H1 (cell line): ENCODE measurements around the gene ZBED6. TPM values are rescaled to one million over a fixed set of nuclear protein-coding genes. Genes with fewer than 3 reads are reported as not detected.

Experiments
- CTCF ChIA-PET: fragments of 300-600 bp; sonication (Branson Sonifier 250); formaldehyde crosslinking; loops from one replicate; lab custom pipeline; 2021; ENCODE audit not compliant: partially characterized antibody; lab: Charles Lee
- POLR2A ChIA-PET: fragments of 300-600 bp; sonication (Branson Sonifier 250); formaldehyde crosslinking; loops from one replicate; lab custom pipeline; 2021; ENCODE audit warnings: inconsistent platforms; ENCODE audit not compliant: partially characterized antibody; lab: Charles Lee
- DNase-seq, 2 experiments: peaks; one replicate each; pipeline versions ENCODE4 v3.0.0 to v3.0.0-alpha.2; 2010 to 2022; ENCODE audit warnings: low spot score in 2 of 2, low read depth in 1 of 2, mixed read lengths in 1 of 2
- FAIRE-seq: peaks from 2 replicates; lab custom pipeline; 2011; peaks lifted over from hg19 to GRCh38; lab: Jason Lieb, UNC
- H2AFZ ChIP-seq: 2 replicates; pipeline ENCODE4 v1.8.1; 2012; ENCODE audit warnings: low read length, inconsistent platforms
- H2AK5ac ChIP-seq: 2 replicates; pipeline ENCODE4 v1.6.1; 2013; ENCODE audit warnings: low read depth, low read length
- H2BK120ac ChIP-seq: replicated peaks from 2 replicates; pipeline ENCODE3; 2013; ENCODE audit warnings: low read depth, low read length, inconsistent platforms
- H2BK12ac ChIP-seq: 2 replicates; pipeline ENCODE4 v1.6.1; 2013; ENCODE audit warnings: low read depth, low read length
- H2BK15ac ChIP-seq: 2 replicates; pipeline ENCODE4 v1.6.1; 2013; ENCODE audit warnings: low read length
- H2BK20ac ChIP-seq: 2 replicates; pipeline ENCODE4 v1.6.1; 2013; ENCODE audit warnings: low read length
- H2BK5ac ChIP-seq: 2 replicates; pipeline ENCODE4 v1.6.1; 2013; ENCODE audit warnings: low read depth, low read length
- H3K14ac ChIP-seq: 2 replicates; pipeline ENCODE4 v1.6.1; 2013; ENCODE audit warnings: inconsistent platforms; ENCODE audit not compliant: insufficient read length
- H3K18ac ChIP-seq: 2 replicates; pipeline ENCODE4 v1.6.1; 2013; ENCODE audit warnings: low read length; ENCODE audit errors: extremely low read depth
- H3K23ac ChIP-seq: 2 replicates; pipeline ENCODE4 v1.6.1; 2013; ENCODE audit warnings: inconsistent platforms; ENCODE audit not compliant: insufficient read length
- H3K23me2 ChIP-seq: 2 replicates; pipeline ENCODE4 v1.6.1; 2013; ENCODE audit warnings: low read depth, low read length
- H3K27ac ChIP-seq: 2 replicates; pipeline ENCODE4 v1.6.1; 2011; ENCODE audit warnings: low read depth, low read length, inconsistent platforms
- H3K27me3 ChIP-seq, 4 experiments: replicated peaks in 1 of 4; 1 replicate in 1 of 4; 2 replicates in 3 of 4; pipeline versions ENCODE4 v1.6.1 to v1.8.1; 2011 to 2013; ENCODE audit warnings: low read length in 3 of 4, mild to moderate bottlenecking in 3 of 4, inconsistent platforms in 2 of 4, mixed read lengths in 2 of 4, moderate library complexity in 1 of 4; ENCODE audit not compliant: control insufficient read depth in 3 of 4, insufficient read depth in 3 of 4; ENCODE audit errors: extremely low read depth in 1 of 4
- H3K36me3 ChIP-seq, 4 experiments: 2 replicates each; pipeline versions ENCODE4 v1.6.1 to v1.8.1; 2011 to 2013; ENCODE audit warnings: mild to moderate bottlenecking in 4 of 4, low read length in 3 of 4, moderate library complexity in 2 of 4, control low read depth in 1 of 4, inconsistent platforms in 1 of 4; ENCODE audit not compliant: insufficient read depth in 4 of 4, control insufficient read depth in 2 of 4
- H3K4ac ChIP-seq: replicated peaks from 2 replicates; pipeline ENCODE3; 2013; ENCODE audit warnings: low read length, low read depth, mixed read lengths, inconsistent platforms; ENCODE audit not compliant: insufficient read length
- H3K4me1 ChIP-seq, 4 experiments: replicated peaks in 1 of 4; 1 replicate in 1 of 4; 2 replicates in 3 of 4; pipeline versions ENCODE4 v1.6.1 to v1.8.1; 2011 to 2013; ENCODE audit warnings: low read length in 3 of 4, inconsistent platforms in 2 of 4, mixed read lengths in 1 of 4; ENCODE audit not compliant: insufficient read depth in 4 of 4, control insufficient read depth in 3 of 4
- H3K4me2 ChIP-seq, 2 experiments: 2 replicates each; pipeline versions ENCODE4 v1.6.1 to v1.8.1; 2011 to 2013; ENCODE audit warnings: low read depth in 2 of 2, low read length in 2 of 2, control low read depth in 1 of 2, inconsistent platforms in 1 of 2, mild to moderate bottlenecking in 1 of 2; ENCODE audit not compliant: insufficient read depth in 1 of 2
- H3K4me3 ChIP-seq, 4 experiments: fragments of 200-600, 300-600 bp in 1 of 4; sonication (generic), shearing (Covaris generic), sonication (Bioruptor Twin) in 1 of 4; 2 replicates each; pipeline versions ENCODE4 v1.5.1 to v1.8.1; 2011 to 2016; ENCODE audit warnings: low read length in 4 of 4, low read depth in 3 of 4, control low read depth in 2 of 4, inconsistent platforms in 2 of 4, mild to moderate bottlenecking in 2 of 4, mixed read lengths in 1 of 4, moderate library complexity in 1 of 4; ENCODE audit not compliant: insufficient read depth in 2 of 4; ENCODE audit errors: extremely low read depth in 1 of 4
- H3K56ac ChIP-seq: replicated peaks from 2 replicates; pipeline ENCODE3; 2013; ENCODE audit warnings: low read depth, mild to moderate bottlenecking, mixed read lengths, low read length, inconsistent platforms; ENCODE audit not compliant: insufficient read length
- H3K79me1 ChIP-seq: 2 replicates; pipeline ENCODE4 v1.6.1; 2013; ENCODE audit warnings: low read depth, low read length, control low read depth
- H3K79me2 ChIP-seq, 2 experiments: 2 replicates each; pipeline versions ENCODE4 v1.6.1 to v1.8.1; 2012 to 2013; ENCODE audit warnings: low read length in 2 of 2, mild to moderate bottlenecking in 2 of 2, inconsistent platforms in 1 of 2; ENCODE audit not compliant: insufficient read depth in 2 of 2, control insufficient read depth in 1 of 2
- H3K9ac ChIP-seq, 4 experiments: replicated peaks in 1 of 4; 1 replicate in 1 of 4; 2 replicates in 3 of 4; pipeline versions ENCODE4 v1.6.1 to v1.8.1; 2011 to 2013; ENCODE audit warnings: low read depth in 3 of 4, low read length in 3 of 4, control low read depth in 2 of 4, mild to moderate bottlenecking in 2 of 4, moderate library complexity in 2 of 4, inconsistent platforms in 1 of 4; ENCODE audit errors: extremely low read depth in 1 of 4
- H3K9me3 ChIP-seq, 2 experiments: 2 replicates each; pipeline versions ENCODE4 v1.6.1 to v1.8.1; 2012 to 2013; ENCODE audit warnings: mild to moderate bottlenecking in 2 of 2, moderate library complexity in 2 of 2, control low read depth in 1 of 2, inconsistent platforms in 1 of 2, low read depth in 1 of 2, low read length in 1 of 2, mixed read lengths in 1 of 2; ENCODE audit not compliant: insufficient read depth in 2 of 2
- H4K20me1 ChIP-seq, 2 experiments: replicated peaks in 1 of 2; 2 replicates each; pipeline versions ENCODE3 to v1.8.1; 2011 to 2013; ENCODE audit warnings: inconsistent platforms in 2 of 2, low read length in 2 of 2, mild to moderate bottlenecking in 1 of 2; ENCODE audit not compliant: insufficient read depth in 2 of 2, control insufficient read depth in 1 of 2
- H4K5ac ChIP-seq: 2 replicates; pipeline ENCODE4 v1.6.1; 2013; ENCODE audit warnings: low read length, low read depth, mixed read lengths, inconsistent platforms; ENCODE audit not compliant: insufficient read length
- H4K8ac ChIP-seq: 2 replicates; pipeline ENCODE4 v1.8.0; 2013; ENCODE audit warnings: mild to moderate bottlenecking, moderate library complexity, low read length, inconsistent platforms; ENCODE audit not compliant: insufficient read depth; ENCODE audit errors: extremely low read depth
- H4K91ac ChIP-seq: replicated peaks from 2 replicates; pipeline ENCODE3; 2013; ENCODE audit warnings: low read length, mixed read lengths, inconsistent platforms; ENCODE audit not compliant: insufficient read length
- ATF2 ChIP-seq: IDR thresholded peaks from 2 replicates; pipeline ENCODE4 v1.6.1; 2012; ENCODE audit warnings: low read length, inconsistent platforms
- BCL11A ChIP-seq, 2 experiments: IDR thresholded peaks; one replicate each; pipeline ENCODE4 v1.6.1; 2011; ENCODE audit warnings: low read depth in 2 of 2, low read length in 2 of 2, mild to moderate bottlenecking in 2 of 2
- CBX5 ChIP-seq: fragments of 300-800, 300-1000 bp; sonication (generic); IDR thresholded peaks from 2 replicates; pipeline ENCODE4 v1.7.1; 2016; ENCODE audit warnings: antibody characterized with exemption, low read length, low read depth
- CBX8 ChIP-seq: fragments of 300-800, 300-1000 bp; sonication (generic); IDR thresholded peaks from 2 replicates; pipeline ENCODE4 v1.7.1; 2016; ENCODE audit warnings: low read depth, low read length, borderline replicate concordance
- HDAC2 ChIP-seq, 2 experiments: fragments of 300-600 bp in 1 of 2; sonication (generic) in 1 of 2; IDR thresholded peaks; 2 replicates each; pipeline ENCODE4 v1.6.1; 2011 to 2012; ENCODE audit warnings: low read depth in 2 of 2, low read length in 2 of 2, mild to moderate bottlenecking in 2 of 2, moderate library complexity in 2 of 2, borderline replicate concordance in 1 of 2, inconsistent platforms in 1 of 2
- HDAC6 ChIP-seq: IDR thresholded peaks from one replicate; pipeline ENCODE4 v1.7.1; 2012; ENCODE audit warnings: low read depth, mild to moderate bottlenecking, inconsistent platforms, low read length, moderate library complexity
- KDM1A ChIP-seq: fragments of 200-600, 300-600 bp; sonication (generic); IDR thresholded peaks from 2 replicates; pipeline ENCODE4 v1.7.1; 2016; ENCODE audit warnings: mild to moderate bottlenecking, low read length, borderline replicate concordance
- KDM5A ChIP-seq: fragments of 200-600 bp; IDR thresholded peaks from 2 replicates; pipeline ENCODE4 v1.7.1; 2012; ENCODE audit warnings: mild to moderate bottlenecking, low read length, inconsistent platforms, mixed read lengths
- NANOG ChIP-seq: IDR thresholded peaks from 2 replicates; pipeline ENCODE4 v1.6.1; 2011; ENCODE audit warnings: low read length, low read depth, mild to moderate bottlenecking, inconsistent platforms; ENCODE audit not compliant: insufficient read depth, poor library complexity, severe bottlenecking
- POLR2A ChIP-seq, 2 experiments: IDR thresholded peaks; 1 replicate in 1 of 2; 2 replicates in 1 of 2; pipeline ENCODE4 v1.6.1; 2011; ENCODE audit warnings: low read depth in 2 of 2, low read length in 2 of 2, mild to moderate bottlenecking in 2 of 2; ENCODE audit errors: control extremely low read depth in 1 of 2
- POLR2AphosphoS5 ChIP-seq: IDR thresholded peaks from 2 replicates; pipeline ENCODE4 v1.6.1; 2011; ENCODE audit warnings: low read depth, low read length
- RBBP5 ChIP-seq: IDR thresholded peaks from 2 replicates; pipeline ENCODE4 v1.7.1; 2012; ENCODE audit warnings: low read depth, mild to moderate bottlenecking, inconsistent platforms, low read length, moderate library complexity, borderline replicate concordance
- TAF7 ChIP-seq: optimal IDR thresholded peaks from 2 replicates; pipeline ENCODE3; 2011; ENCODE audit warnings: low read depth, mild to moderate bottlenecking, inconsistent platforms, low read length, moderate library complexity, borderline replicate concordance
- WGBS, 2 experiments: shearing (Covaris generic) in 1 of 2; methylation state at CpG; one replicate each; pipeline versions ENCODE4 v1.1.6 to v1.1.7; 2013 to 2015; ENCODE audit warnings: low lambda C conversion rate in 2 of 2, mixed read lengths in 2 of 2, inconsistent platforms in 1 of 2, low coverage in 1 of 2, missing lambda C conversion rate in 1 of 2; ENCODE audit not compliant: insufficient replicate concordance in 2 of 2, insufficient coverage in 1 of 2, insufficient read length in 1 of 2; ENCODE audit errors: extremely low coverage in 1 of 2, missing lambda C conversion rate in 1 of 2; 5-methylcytosine and 5-hydroxymethylcytosine counted together
- polyA plus RNA-seq, 7 experiments: library from polyadenylated mRNA; depleted of rRNA in 3 of 7; stranded (reverse) in 5 of 7; unstranded in 2 of 7; fragments of >200 nt in 5 of 7; fragments of 200-250 nt in 2 of 7; gene quantifications; 1 replicate in 5 of 7; 2 replicates in 1 of 7; 4 replicates in 1 of 7; pipeline versions ENCODE4 v1.2.1 to v1.2.3, GENCODE V29; 2011 to 2013; ENCODE audit warnings: missing spikeins in 2 of 7, mixed read lengths in 2 of 7
- total RNA-seq: library from RNA; stranded (reverse); fragmentation: NEBNext Ultra II Directional; extraction: Animal tissue kit (Norgen Biotek cat#: 25700); gene quantifications from 2 replicates; pipeline ENCODE4 v1.2.1, GENCODE V29; 2021

The ZBED6 gene
- total and polyA plus RNA-seq, 2 of the 8 experiments (the other 6 are each of a cell fraction or from before 2014, with no cell fraction given), result 1.4 to 25.9 TPM

GRCh38 chr1:203839081-203839480 is 43.7 kb downstream of the ZBED6 start:
- CTCF ChIA-PET, result no interaction called here
- Histone ChIP-seq H3K9ac (no peak overlapping the region), H3K36me3 (peaks cover 24 to 78% (median 52%) of the 10 kb centered on the region in 4 experiments), H3K4me3 (no peak overlapping the region), H3K23ac (no peak overlapping the region), H4K8ac (no peak overlapping the region), H3K79me1 (no peaks in the 10 kb centered on the region), H2AFZ (no peak overlapping the region), H2BK120ac (no peak overlapping the region), H2BK20ac (no peak overlapping the region), H4K91ac (no peak overlapping the region), H3K27me3 (no peaks in the 10 kb centered on the region), H2BK5ac (no peak overlapping the region), H3K56ac (no peak overlapping the region), H4K20me1 (peaks cover 0 to 1% of the 10 kb centered on the region in 2 experiments), H2BK12ac (no peak overlapping the region), H2BK15ac (no peak overlapping the region), H4K5ac (no peak overlapping the region), H3K23me2 (no peaks in the 10 kb centered on the region), H3K27ac (no peak overlapping the region), H3K9me3 (peaks cover 0 to 13% of the 10 kb centered on the region in 2 experiments; a peak in 2 of 4 replicates), H3K14ac (no peak overlapping the region), H3K79me2 (no peaks in the 10 kb centered on the region), H3K4ac (no peak overlapping the region), H3K18ac (no peak overlapping the region), H3K4me1 (no peaks in the 10 kb centered on the region), H3K4me2 (no peak overlapping the region), H2AK5ac (no peak overlapping the region)
- no peak for DNase-seq
- POLR2A ChIA-PET, result interaction anchor here (1.8 kb wide), 1 partner anchor 21 kb away, joined by 5 read pairs; no protein-coding TSS in a partner anchor
- WGBS, 2 experiments, result 90 to 100% methylated on average over 2 to 5 of the region's 5 CpGs
- no peak for FAIRE-seq
- TF ChIP-seq CBX8 (no peak), POLR2A (IDR thresholded peaks at IDR 0.05; ENCODE audit: control extremely low read depth in 1 of 2, low read depth in 2 of 2, low read length in 2 of 2) (no peak), RBBP5 (no peak), KDM1A (no peak), KDM5A (no peak), BCL11A (IDR thresholded peaks at IDR 0.05; ENCODE audit: low read depth in 2 of 2, low read length in 2 of 2) (no peak), TAF7 (no peak), NANOG (no peak), POLR2AphosphoS5 (no peak), ATF2 (no peak), HDAC2 (IDR thresholded peaks at IDR 0.05; ENCODE audit: borderline replicate concordance in 1 of 2, low read depth in 2 of 2, low read length in 2 of 2) (no peak), HDAC6 (no peak), CBX5 (no peak)
